Renal cortical epithelial cell (primary cell): ENCODE data around the gene USF3. TPM values are rescaled to one million over a fixed set of nuclear protein-coding genes. Genes with fewer than 3 reads are reported as not detected.
"Not testable (repeated sequence)": the region's sequence is repeated elsewhere in the genome, so short reads cannot be mapped to it uniquely, and the experiment has no call there.

ENCODE experiments used
- DNase-seq: peaks from one replicate; pipeline ENCODE4 v3.0.0-alpha.2; 2011; ENCODE audit warnings: low read depth
- total RNA-seq: library from RNA; depleted of rRNA; stranded (reverse); fragments of >200 nt; gene quantifications from 2 replicates; pipeline ENCODE4 v1.2.3, GENCODE V29; 2014

Gene USF3
- total RNA-seq, 1 donor from 2014 or later, result 14.8 TPM

- no peak for DNase-seq
These were observed 42.1 kb downstream of the USF3 start for GRCh38 chr3:113654310-113654709.

GRCh38 chr3:113649174-113649845 lies 47.1 kb downstream of the USF3 start:
- DNase-seq, result no peak

DNA sequence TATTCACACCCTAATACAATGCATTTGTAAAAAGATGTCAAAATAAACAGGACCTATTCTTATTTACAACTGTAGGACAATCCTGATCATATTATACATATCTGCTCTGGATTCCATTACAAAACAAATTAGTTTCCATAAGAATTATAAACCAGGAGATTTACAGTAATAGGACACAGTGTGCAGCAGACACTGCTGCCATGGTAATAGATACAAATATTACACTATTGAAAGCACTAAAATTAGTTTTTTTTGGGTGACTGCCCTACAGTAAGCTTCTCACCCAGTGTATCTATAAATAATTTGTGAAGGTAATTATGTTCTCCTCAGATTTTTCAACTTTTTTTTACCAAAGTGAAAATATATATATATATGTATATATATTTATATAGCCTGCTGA lies 47.9 kb downstream of the USF3 start:
- no peak for DNase-seq

- no peak for DNase-seq
These were observed 52.9 kb downstream of the USF3 start for GRCh38 chr3:113643583-113643982.

DNA sequence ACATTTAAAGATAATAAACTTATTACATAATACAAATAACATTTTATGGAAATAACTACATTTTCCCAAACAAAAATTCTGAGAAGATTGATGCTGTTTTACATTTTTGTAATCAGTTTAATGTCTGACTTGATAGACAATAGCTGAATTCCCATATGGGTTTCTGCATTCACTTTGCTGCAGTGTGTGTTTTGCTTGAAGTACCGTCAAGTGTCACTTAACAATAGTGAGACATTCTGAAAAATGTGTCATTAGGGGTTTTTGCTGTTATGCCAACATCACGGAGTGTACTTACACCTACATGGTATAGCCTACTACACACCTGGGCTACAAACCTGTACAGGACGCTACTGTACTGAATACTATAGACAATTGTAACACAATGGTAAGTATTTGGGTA lies 57.5 kb downstream of the USF3 start:
- DNase-seq, result no peak

DNA sequence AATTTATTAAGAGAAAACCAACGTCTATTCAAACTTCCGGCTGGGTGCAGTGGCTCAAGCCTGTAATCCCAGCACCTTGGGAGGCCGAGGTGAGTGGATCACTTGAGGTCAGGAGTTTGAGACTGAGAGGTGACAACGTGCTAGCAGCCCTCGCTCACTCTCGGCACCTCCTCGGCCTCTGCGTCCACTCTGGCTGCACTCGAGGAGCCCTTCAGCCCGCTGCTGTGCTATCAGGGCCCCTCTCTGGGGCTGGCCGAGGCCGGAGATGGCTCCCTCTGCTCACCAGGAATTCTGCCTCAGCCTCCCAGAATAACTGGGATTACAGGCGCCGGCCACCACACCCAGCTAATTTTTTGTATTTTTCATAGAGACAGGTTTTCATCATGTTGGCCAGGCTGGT lies 58.7 kb downstream of the USF3 start:
- DNase-seq, result no peak

GRCh38 chr3:113636034-113636433 lies 60.4 kb downstream of the USF3 start:
- DNase-seq, result not testable (repeated sequence)

DNA sequence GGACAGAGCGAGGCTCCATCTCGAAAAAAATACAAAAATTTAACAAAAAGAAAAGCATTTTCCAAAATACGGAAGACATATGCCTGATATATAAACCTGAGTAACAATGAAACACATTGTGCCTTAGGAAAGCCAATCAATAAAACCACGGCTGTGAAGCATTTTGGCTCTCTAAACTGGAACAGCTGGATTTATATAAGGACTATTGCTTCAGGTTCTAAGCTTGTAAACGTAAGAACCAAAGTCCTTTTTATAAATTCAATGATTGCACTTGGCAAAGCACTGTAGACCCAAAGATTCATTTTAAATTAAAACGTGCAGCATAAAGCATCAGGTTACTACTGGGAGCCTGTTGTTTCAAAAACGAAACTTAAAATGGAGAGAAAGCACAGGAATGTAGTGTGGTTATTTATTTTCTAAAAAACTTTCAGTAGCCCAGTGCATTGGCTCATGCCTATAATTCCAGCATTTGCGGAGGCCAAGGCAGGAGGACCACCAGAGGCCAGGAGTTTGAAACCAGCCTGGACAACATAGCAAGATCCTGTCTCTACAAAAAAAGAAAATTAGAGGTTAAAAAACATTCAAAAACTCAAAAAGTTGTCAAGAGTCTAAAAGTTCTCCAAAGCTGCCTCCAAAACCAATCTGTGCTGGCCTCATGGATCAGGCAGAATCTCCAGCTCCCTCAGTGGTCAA lies 61.5 kb downstream of the USF3 start:
- DNase-seq, result no peak

GRCh38 chr3:113631573-113631972 lies 64.9 kb downstream of the USF3 start:
- no peak for DNase-seq

- DNase-seq, result no peak
These were observed 65.4 kb downstream of the USF3 start for GRCh38 chr3:113630956-113631542.

- peak; percentile 30 for DNase-seq
These were observed 66.6 kb downstream of the USF3 start for GRCh38 chr3:113629584-113630421.

GRCh38 chr3:113628788-113629187 lies 67.7 kb downstream of the USF3 start:
- no peak for DNase-seq

DNA sequence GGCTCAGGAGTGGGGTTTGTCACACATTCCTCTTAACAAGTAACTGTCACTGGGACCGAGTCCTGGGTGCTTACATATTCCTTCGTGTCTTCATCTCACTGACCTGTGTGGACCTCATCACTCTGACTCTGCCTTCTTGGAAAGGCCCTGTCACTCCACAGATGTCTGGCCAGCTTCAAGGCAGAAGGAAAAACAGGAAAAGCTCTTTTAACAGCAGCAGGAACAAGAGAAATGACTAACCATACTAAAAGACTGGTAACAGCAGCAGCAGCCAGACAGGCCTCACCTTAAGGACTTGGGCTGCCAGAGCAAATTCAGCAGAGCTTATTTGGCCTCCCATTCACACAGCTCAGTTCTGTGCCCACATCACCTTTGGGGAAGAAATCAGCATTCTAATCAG lies 68.1 kb downstream of the USF3 start:
- DNase-seq, result no peak

GRCh38 chr3:113626503-113627371 lies 69.7 kb downstream of the USF3 start:
- peak; percentile 57 for DNase-seq

- no peak for DNase-seq
These were observed 70.6 kb downstream of the USF3 start for GRCh38 chr3:113625834-113626233.

DNA sequence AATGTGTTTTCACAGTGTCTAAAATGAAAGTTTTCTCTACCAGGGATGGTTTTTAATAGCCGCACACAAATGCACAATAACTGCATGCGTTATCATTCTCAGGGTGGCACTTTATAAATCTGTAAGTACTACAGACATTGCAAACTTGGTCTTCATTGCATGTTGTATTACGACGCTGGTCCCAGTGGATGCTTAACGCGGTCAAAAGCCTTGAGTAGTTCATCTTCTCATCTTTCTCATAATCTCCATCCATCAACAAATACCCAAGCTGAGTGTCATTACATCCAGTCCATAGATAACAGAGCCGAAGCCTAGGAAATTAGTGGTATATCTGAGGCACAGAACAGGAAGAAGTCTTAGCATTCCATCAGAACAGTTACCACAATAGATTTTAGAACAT lies 72.6 kb downstream of the USF3 start:
- DNase-seq, result no peak

DNA sequence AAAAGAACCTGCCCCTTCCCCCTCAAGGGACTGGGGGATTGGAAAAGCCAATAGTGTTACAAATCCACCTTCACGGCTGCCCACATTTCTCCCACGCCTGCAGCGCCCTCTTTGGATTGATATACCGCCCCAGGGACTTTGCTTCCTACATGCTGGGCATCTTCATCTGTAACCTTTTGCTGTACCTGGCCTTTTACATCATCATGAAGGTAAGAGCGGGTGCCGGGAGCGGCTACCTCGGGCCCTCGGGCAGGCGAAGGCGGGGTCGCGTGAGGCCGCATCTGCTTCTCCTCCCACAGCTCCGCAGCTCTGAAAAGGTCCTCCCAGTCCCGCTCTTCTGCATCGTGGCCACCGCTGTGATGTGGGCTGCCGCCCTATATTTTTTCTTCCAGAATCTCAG lies 73.1 kb downstream of the USF3 start:
- no peak for DNase-seq

GRCh38 chr3:113620091-113620490 lies 76.4 kb downstream of the USF3 start:
- DNase-seq, result no peak

- no peak for DNase-seq
These were observed 78.7 kb downstream of the USF3 start for GRCh38 chr3:113617726-113618125.

DNA sequence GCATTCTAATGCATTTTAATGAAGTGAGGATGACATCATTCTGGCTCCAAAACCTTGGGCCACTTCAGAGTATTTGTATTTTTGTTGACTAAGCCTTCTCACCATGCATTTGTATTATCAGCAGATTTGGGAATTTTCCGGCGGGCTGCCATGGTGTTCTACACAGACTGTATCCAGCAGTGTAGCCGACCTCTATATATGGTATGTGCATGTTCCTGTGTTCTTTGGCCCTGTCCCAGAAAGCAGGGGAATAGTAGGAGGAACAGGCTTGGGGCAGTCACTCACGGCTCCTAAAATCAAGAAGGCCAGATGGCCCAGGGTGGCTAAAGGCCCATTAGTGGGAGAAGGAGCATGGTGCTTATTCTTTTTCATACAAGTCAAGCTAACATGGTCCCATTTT lies 80.5 kb downstream of the USF3 start:
- no peak for DNase-seq

- DNase-seq, result peak; percentile 30
These were observed 82.0 kb downstream of the USF3 start for GRCh38 chr3:113614402-113614801.
